Measurements from ENCODE around the gene GTPBP8.
A peak's percentile ranks its signal among the peaks of the same experiment; 100 is the strongest.

Gene GTPBP8

GRCh38 chr3:112990672-112991602 lies at the start of gene GTPBP8:
Gene GTPBP8 (plus strand): TSS chr3:112990984. CDS start chr3:112991000, 16 bp downstream.
- DNase-seq (ENCODE audit: low spot score) = peak; percentile 91

GRCh38 chr3:112948346-112948838 lies 42.4 kb upstream of the GTPBP8 start:
- DNase-seq (ENCODE audit: low spot score) = no peak

- no peak for DNase-seq (ENCODE audit: low spot score)
Observed at GRCh38 chr3:112956351-112956750, 34.4 kb upstream of the GTPBP8 start.

GRCh38 chr3:112958811-112959560 lies 31.8 kb upstream of the GTPBP8 start:
- DNase-seq (ENCODE audit: low spot score) = no peak

GRCh38 chr3:112963683-112964082 lies 27.1 kb upstream of the GTPBP8 start:
- no peak for DNase-seq (ENCODE audit: low spot score)

- DNase-seq (ENCODE audit: low spot score) = no peak
Observed at GRCh38 chr3:112965656-112966055, 25.1 kb upstream of the GTPBP8 start.

- no peak for DNase-seq (ENCODE audit: low spot score)
Observed at GRCh38 chr3:112966633-112967032, 24.2 kb upstream of the GTPBP8 start.

GRCh38 chr3:112967425-112967824 lies 23.4 kb upstream of the GTPBP8 start:
- DNase-seq (ENCODE audit: low spot score) = no peak

GRCh38 chr3:112967828-112968227 lies 23.0 kb upstream of the GTPBP8 start:
- no peak for DNase-seq (ENCODE audit: low spot score)

GRCh38 chr3:112972158-112972557 lies 18.6 kb upstream of the GTPBP8 start:
- no peak for DNase-seq (ENCODE audit: low spot score)

GRCh38 chr3:112973325-112974177 lies 17.2 kb upstream of the GTPBP8 start:
- DNase-seq (ENCODE audit: low spot score) = no peak

GRCh38 chr3:112974178-112974517 lies 16.6 kb upstream of the GTPBP8 start:
- no peak for DNase-seq (ENCODE audit: low spot score)

- DNase-seq (ENCODE audit: low spot score) = no peak
Observed at GRCh38 chr3:112974894-112975293, 15.9 kb upstream of the GTPBP8 start, which contains the start of gene CD200R1. Gene CD200R1 (minus strand): TSS chr3:112975103. CDS start chr3:112974857, 246 bp downstream.

GRCh38 chr3:112976001-112976400 lies 14.8 kb upstream of the GTPBP8 start:
- no peak for DNase-seq (ENCODE audit: low spot score)

GRCh38 chr3:112976953-112977352 lies 13.8 kb upstream of the GTPBP8 start:
- no peak for DNase-seq (ENCODE audit: low spot score)

- peak; percentile 43 for DNase-seq (ENCODE audit: low spot score)
Observed at GRCh38 chr3:112979244-112979832, 11.4 kb upstream of the GTPBP8 start.

GRCh38 chr3:112980080-112980479 lies 10.7 kb upstream of the GTPBP8 start:
- DNase-seq (ENCODE audit: low spot score) = no peak

- DNase-seq (ENCODE audit: low spot score) = no peak
Observed at GRCh38 chr3:112982710-112983109, 8.1 kb upstream of the GTPBP8 start.

GRCh38 chr3:112984485-112984884 lies 6.3 kb upstream of the GTPBP8 start:
- no peak for DNase-seq (ENCODE audit: low spot score)

- no peak for DNase-seq (ENCODE audit: low spot score)
Observed at GRCh38 chr3:112987710-112988334, 3.0 kb upstream of the GTPBP8 start.

- no peak for DNase-seq (ENCODE audit: low spot score)
Observed at GRCh38 chr3:112995800-112996199, 5.0 kb downstream of the GTPBP8 start.
